WTC11 (cell line): ENCODE measurements around the gene PANK4.

Experiments used
- ATF2 ChIP-seq: sonication (generic); formaldehyde crosslinking; IDR thresholded peaks from 2 replicates; pipeline ENCODE4 v1.8.1; 2022; ENCODE audit warnings: low read depth, missing genetic modification reagents, borderline replicate concordance
- CTCF ChIP-seq: fragments of 200-600 bp; IDR thresholded peaks from 2 replicates; pipeline ENCODE4 v1.8.0; 2022; ENCODE audit warnings: antibody characterized with exemption
- ELF4 ChIP-seq: sonication (generic); formaldehyde crosslinking; IDR thresholded peaks from 2 replicates; pipeline ENCODE4 v1.8.1; 2022; ENCODE audit warnings: low read depth, mild to moderate bottlenecking, moderate library complexity, missing genetic modification reagents
- GABPB1 ChIP-seq: sonication (generic); formaldehyde crosslinking; IDR thresholded peaks from 2 replicates; pipeline ENCODE4 v1.8.1; 2023; ENCODE audit warnings: mild to moderate bottlenecking, missing genetic modification reagents
- MLX ChIP-seq: sonication (generic); formaldehyde crosslinking; IDR thresholded peaks from 2 replicates; pipeline ENCODE4 v1.8.1; 2023; ENCODE audit warnings: mild to moderate bottlenecking, missing genetic modification reagents, moderate library complexity
- RELA ChIP-seq: sonication (generic); formaldehyde crosslinking; IDR thresholded peaks from 2 replicates; pipeline ENCODE4 v1.8.1; 2022; ENCODE audit warnings: missing genetic modification reagents, mild to moderate bottlenecking, borderline replicate concordance
- ZNF121 ChIP-seq: sonication (generic); formaldehyde crosslinking; IDR thresholded peaks from 2 replicates; pipeline ENCODE4 v1.8.0; 2023; ENCODE audit warnings: missing genetic modification reagents

DNA sequence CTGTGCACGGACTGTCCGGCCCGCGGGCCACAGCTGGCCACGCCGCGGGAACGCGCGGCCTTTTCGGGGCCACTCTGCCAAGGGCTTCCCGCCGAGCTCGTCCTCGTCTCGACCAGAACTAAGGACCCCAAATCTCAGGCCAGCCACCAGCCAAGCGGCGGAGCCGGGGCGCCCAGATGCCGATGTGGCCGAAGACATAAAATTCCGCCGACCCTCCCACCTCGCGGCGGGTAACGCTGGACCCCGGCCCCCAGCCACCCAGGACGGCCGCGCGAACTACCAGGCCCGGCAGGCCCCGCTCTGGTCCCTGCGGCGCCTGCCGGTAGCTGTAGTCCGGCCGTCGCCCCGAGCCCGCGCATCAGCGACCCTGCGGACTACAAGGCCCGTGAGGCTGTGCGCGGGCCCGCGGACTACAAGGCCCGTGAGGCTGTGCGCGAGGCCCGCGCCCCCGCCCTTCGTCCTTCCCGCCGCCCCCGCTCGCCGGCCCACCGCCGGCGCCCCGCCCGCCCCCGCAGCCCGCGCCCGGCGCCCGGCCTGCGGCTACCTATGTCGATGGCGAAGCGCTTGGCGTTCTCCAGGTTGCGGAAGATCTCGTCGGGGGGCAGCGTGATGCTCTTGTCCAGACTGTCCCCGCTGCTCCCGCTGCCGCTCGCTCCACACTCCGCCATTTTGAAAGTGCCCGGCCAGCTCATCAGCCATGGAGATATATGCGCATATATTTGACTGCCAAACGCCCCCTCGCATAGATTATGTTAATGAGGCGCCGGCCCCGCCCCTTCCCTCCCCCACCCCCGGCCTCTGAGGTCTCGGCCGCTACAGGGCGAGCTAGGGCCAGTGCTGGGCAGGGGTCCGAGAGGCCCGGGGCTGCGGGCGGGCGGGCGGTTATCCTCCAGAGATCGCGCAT lies at the start of gene PANK4:
- TF ChIP-seq RELA (CRISPR knock-in tag) (no peak), GABPB1 (no peak), CTCF (no peak), ELF4 (CRISPR knock-in tag) (no peak), MLX (CRISPR knock-in tag) (no peak), ZNF121 (CRISPR knock-in tag) (no peak), ATF2 (CRISPR knock-in tag) (no peak)
